GM18505 (cell line): ENCODE results near the gene SNX2.
A peak's percentile ranks its signal among the peaks of the same experiment; 100 is the strongest.
"Not testable (repeated sequence)": the region's sequence is repeated elsewhere in the genome, so short reads cannot be mapped to it uniquely, and the experiment has no call there.

ENCODE experiments used
- ATAC-seq: cut with Tn5 transposase; IDR thresholded peaks from one replicate; pipeline ENCODE4 v1.9.1; 2021; ENCODE audit not compliant: unreplicated experiment
- POLR2A ChIP-seq: IDR thresholded peaks from 4 replicates; pipeline ENCODE4 v1.6.1; 2011; ENCODE audit warnings: borderline replicate concordance; ENCODE audit not compliant: insufficient read depth, insufficient read length; ENCODE audit errors: extremely low read depth

SNX2 gene

GRCh38 chr5:122844136-122844909, 69.4 kb downstream of the SNX2 start:
- no peak for ATAC-seq

GRCh38 chr5:122844910-122845228, 70.0 kb downstream of the SNX2 start:
- TF ChIP-seq POLR2A = no peak
- ATAC-seq = peak; percentile 27

More at GRCh38 chr5:122844136-122844909, 69.4 kb downstream of the SNX2 start:
- no peak for TF ChIP-seq POLR2A

- no peak for TF ChIP-seq POLR2A
- peak; percentile 86 for ATAC-seq
Observed at GRCh38 chr5:122845229-122846050, 70.6 kb downstream of the SNX2 start, which contains the start of gene SNX24. Gene SNX24, plus strand, starts transcription at chr5:122845613. Its CDS starts 21 bp downstream, at chr5:122845634.

GRCh38 chr5:122846051-122846550, 71.2 kb downstream of the SNX2 start:
- no peak for ATAC-seq
- no peak for TF ChIP-seq POLR2A

- no peak for ATAC-seq
- no peak for TF ChIP-seq POLR2A
Observed at GRCh38 chr5:122847687-122848081, 72.8 kb downstream of the SNX2 start.

- no peak for TF ChIP-seq POLR2A
Observed at GRCh38 chr5:122849771-122850170, 74.9 kb downstream of the SNX2 start.

GRCh38 chr5:122857538-122857937, 82.7 kb downstream of the SNX2 start:
- ATAC-seq = not testable (repeated sequence)

More at GRCh38 chr5:122849771-122850170, 74.9 kb downstream of the SNX2 start:
- no peak for ATAC-seq

GRCh38 chr5:122858451-122858850, 83.6 kb downstream of the SNX2 start:
- TF ChIP-seq POLR2A = no peak
- ATAC-seq = no peak

GRCh38 chr5:122863240-122863639, 88.4 kb downstream of the SNX2 start:
- no peak for ATAC-seq

GRCh38 chr5:122863721-122864120, 88.8 kb downstream of the SNX2 start:
- TF ChIP-seq POLR2A = no peak
- ATAC-seq = no peak

More at GRCh38 chr5:122863240-122863639, 88.4 kb downstream of the SNX2 start:
- TF ChIP-seq POLR2A = no peak

- no peak for ATAC-seq
- TF ChIP-seq POLR2A = no peak
Observed at GRCh38 chr5:122864400-122864799, 89.5 kb downstream of the SNX2 start.

GRCh38 chr5:122864842-122865241, 90.0 kb downstream of the SNX2 start:
- no peak for TF ChIP-seq POLR2A
- no peak for ATAC-seq

- no peak for ATAC-seq
- no peak for TF ChIP-seq POLR2A
Observed at GRCh38 chr5:122870219-122870856, 95.5 kb downstream of the SNX2 start.
